ENCODE measurements around the gene FAM107B.
A peak's percentile ranks its signal among the peaks of the same experiment; 100 is the strongest.

FAM107B gene

DNA sequence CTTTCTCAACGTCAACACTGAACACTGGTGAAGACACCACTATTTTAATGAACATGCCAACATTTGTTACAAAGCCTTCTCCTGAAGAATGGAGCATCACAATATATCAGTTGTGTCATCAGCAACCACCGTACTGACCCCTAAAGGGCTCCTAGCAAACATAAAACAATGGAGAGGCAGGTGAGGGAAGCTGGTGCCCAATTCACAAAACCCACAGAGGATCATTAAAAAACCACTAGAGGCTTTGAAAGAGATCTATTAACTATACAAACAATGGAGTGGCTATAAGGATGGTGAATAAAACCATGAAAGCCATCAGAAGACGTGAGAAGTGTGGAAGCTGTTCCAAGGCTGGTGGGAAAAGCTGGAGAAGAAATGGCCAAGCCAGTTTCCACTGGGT lies 150.8 kb downstream of the FAM107B start:
- H3K4me3 ChIP-seq (ENCODE audit: low read depth, low read length), result no peak overlapping the region
- H3K36me3 ChIP-seq, result no peaks in the 10 kb centered on the region
- TF ChIP-seq, protein P1, sequence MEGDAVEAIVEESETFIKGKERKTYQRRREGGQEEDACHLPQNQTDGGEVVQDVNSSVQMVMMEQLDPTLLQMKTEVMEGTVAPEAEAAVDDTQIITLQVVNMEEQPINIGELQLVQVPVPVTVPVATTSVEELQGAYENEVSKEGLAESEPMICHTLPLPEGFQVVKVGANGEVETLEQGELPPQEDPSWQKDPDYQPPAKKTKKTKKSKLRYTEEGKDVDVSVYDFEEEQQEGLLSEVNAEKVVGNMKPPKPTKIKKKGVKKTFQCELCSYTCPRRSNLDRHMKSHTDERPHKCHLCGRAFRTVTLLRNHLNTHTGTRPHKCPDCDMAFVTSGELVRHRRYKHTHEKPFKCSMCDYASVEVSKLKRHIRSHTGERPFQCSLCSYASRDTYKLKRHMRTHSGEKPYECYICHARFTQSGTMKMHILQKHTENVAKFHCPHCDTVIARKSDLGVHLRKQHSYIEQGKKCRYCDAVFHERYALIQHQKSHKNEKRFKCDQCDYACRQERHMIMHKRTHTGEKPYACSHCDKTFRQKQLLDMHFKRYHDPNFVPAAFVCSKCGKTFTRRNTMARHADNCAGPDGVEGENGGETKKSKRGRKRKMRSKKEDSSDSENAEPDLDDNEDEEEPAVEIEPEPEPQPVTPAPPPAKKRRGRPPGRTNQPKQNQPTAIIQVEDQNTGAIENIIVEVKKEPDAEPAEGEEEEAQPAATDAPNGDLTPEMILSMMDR (IDR thresholded peaks at IDR 0.05; ENCODE audit: low read depth, low read length), result no peak
- no peaks in the 10 kb centered on the region for H3K9me3 ChIP-seq (ENCODE audit: severe bottlenecking)
- H3K27me3 ChIP-seq (ENCODE audit: insufficient read depth, low read depth, severe bottlenecking), result no peaks in the 10 kb centered on the region
- no peak for DNase-seq
- H3K27ac ChIP-seq, result no peak overlapping the region

- H3K27me3 ChIP-seq (ENCODE audit: insufficient read depth, low read depth, severe bottlenecking), result no peaks in the 10 kb centered on the region
- no peaks in the 10 kb centered on the region for H3K36me3 ChIP-seq
- H3K4me3 ChIP-seq (ENCODE audit: low read depth, low read length), result no peak overlapping the region
- no peak for DNase-seq
- H3K27ac ChIP-seq, result no peak overlapping the region
- H3K9me3 ChIP-seq (ENCODE audit: severe bottlenecking), result no peaks in the 10 kb centered on the region
- TF ChIP-seq, protein P1 (IDR thresholded peaks at IDR 0.05; ENCODE audit: low read depth, low read length), result no peak
Measured at GRCh38 chr10:14621037-14621436, 153.7 kb downstream of the FAM107B start.

DNA sequence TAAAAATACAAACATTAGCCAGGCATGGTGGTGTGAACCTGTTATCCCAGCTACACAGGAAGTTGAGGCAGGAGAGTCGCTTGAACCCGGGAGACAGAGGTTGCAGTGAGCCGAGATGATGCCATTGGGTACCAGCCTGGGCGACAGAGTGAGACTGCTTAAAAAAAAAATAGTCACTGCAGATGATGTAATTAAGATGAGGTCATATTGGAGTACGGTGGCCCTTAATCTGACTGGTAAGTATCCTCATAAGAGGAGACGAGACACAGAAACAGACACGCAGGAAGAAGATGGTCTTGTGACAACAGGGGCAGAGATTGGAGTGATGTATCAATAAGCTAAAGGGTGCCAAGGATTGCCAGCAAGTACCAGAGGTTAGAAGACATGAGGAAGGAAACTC lies 156.0 kb downstream of the FAM107B start:
- Histone ChIP-seq H3K4me3 (ENCODE audit: low read depth, low read length) (no peak overlapping the region), H3K27ac (no peak overlapping the region), H3K9me3 (ENCODE audit: severe bottlenecking) (no peaks in the 10 kb centered on the region), H3K27me3 (ENCODE audit: insufficient read depth, low read depth, severe bottlenecking) (no peaks in the 10 kb centered on the region), H3K36me3 (no peaks in the 10 kb centered on the region)
- TF ChIP-seq, protein P1 (IDR thresholded peaks at IDR 0.05; ENCODE audit: low read depth, low read length), result no peak
- no peak for DNase-seq

DNA sequence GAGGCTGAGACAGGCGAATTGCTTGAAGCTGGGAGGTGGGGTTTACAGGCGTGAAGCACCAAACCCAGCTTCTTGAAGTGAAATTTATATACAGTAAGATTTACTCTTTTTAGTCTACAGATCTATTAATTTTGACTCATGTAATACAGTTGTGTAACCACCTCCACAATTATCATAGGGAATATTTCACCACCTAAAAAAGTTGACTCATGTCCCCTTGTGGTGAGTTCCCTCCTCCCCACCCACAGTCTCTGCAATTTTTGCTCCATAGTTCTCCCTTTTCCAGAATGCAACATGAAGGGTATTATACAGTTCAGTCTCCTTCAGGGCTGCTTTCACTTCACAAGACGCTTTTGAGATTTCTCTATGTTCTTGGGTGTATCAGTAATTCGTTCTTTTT lies 156.8 kb downstream of the FAM107B start:
- Histone ChIP-seq H3K4me3 (ENCODE audit: low read depth, low read length) (no peak overlapping the region), H3K27me3 (ENCODE audit: insufficient read depth, low read depth, severe bottlenecking) (no peaks in the 10 kb centered on the region), H3K27ac (no peak overlapping the region), H3K9me3 (ENCODE audit: severe bottlenecking) (no peaks in the 10 kb centered on the region), H3K36me3 (no peaks in the 10 kb centered on the region)
- TF ChIP-seq, protein P1 (IDR thresholded peaks at IDR 0.05; ENCODE audit: low read depth, low read length), result no peak
- no peak for DNase-seq

DNA sequence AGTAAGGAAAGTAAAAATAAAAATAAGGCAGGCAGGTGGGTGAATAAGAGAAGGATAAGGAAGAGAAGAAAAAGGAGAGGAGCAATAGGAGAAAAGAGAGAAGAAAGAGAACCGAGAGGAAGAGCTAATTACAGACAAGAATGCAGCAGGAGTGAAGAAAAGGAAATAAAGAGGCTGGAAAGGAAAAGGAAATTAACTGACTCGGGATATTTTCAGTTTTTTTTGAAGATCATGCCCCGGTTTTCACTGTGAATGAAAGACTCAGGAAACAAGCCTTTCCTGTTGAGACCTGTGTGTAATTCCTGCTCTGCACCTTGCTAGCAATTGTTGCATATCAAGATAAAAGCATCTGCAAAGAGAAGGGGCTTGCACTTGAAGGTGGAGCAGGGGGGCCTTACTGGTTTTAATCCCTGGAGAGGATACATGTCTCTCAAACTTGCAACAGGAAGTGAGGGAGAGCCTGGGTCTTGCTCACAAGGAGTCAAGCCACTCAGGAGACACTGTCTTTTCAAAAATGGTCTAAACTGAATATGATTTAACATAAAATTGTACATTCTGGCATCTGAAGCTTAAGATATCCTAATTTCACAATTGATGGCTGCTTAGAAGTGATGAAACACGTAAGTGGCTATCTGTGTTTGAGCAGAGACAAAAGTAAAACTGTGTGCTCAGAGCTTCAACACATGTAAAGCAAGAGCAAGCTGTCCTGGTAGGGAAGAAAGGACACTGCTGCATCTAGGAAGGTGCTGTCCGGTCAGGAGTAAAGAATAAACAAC lies 157.6 kb downstream of the FAM107B start:
- Histone ChIP-seq H3K4me3 (ENCODE audit: low read depth, low read length) (no peak overlapping the region), H3K36me3 (no peaks in the 10 kb centered on the region), H3K27ac (no peak overlapping the region), H3K27me3 (ENCODE audit: insufficient read depth, low read depth, severe bottlenecking) (no peaks in the 10 kb centered on the region), H3K9me3 (ENCODE audit: severe bottlenecking) (no peaks in the 10 kb centered on the region)
- DNase-seq, result no peak
- TF ChIP-seq, protein P1 (IDR thresholded peaks at IDR 0.05; ENCODE audit: low read depth, low read length), result no peak

DNA sequence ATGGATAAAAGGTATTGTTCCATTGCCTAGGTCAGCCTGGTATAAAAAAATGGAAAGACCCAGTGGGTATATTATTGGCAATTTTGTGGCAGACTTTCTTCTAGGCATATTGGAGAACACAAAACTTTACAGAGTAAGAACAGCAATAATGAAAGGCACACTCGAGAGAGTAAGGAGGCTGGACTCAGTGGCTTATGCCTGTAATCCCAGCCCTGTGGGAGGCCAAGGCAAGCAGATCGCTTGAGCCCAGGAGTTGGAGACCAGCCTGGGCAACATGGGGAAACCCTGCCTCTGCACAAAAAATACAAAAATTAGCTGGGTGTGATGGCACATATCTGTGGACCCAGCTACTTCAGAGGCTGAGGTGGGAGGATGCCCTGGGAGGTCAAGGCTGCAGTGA lies 158.2 kb downstream of the FAM107B start:
- DNase-seq, result peak; percentile 18
- TF ChIP-seq, protein P1 (IDR thresholded peaks at IDR 0.05; ENCODE audit: low read depth, low read length), result no peak
- Histone ChIP-seq H3K27me3 (ENCODE audit: insufficient read depth, low read depth, severe bottlenecking) (no peaks in the 10 kb centered on the region), H3K9me3 (ENCODE audit: severe bottlenecking) (no peaks in the 10 kb centered on the region), H3K4me3 (ENCODE audit: low read depth, low read length) (no peak overlapping the region), H3K27ac (no peak overlapping the region), H3K36me3 (no peaks in the 10 kb centered on the region)
